GM18867 (cell line): ENCODE data around the gene GNB2.
"Not testable (repeated sequence)": the region's sequence is repeated elsewhere in the genome, so short reads cannot be mapped to it uniquely, and the experiment has no call there.

ENCODE experiments used
- ATAC-seq: cut with Tn5 transposase; IDR thresholded peaks from one replicate; pipeline ENCODE4 v1.9.1; 2021; ENCODE audit warnings: mild to moderate bottlenecking, moderate library complexity; ENCODE audit not compliant: unreplicated experiment

Gene GNB2

DNA sequence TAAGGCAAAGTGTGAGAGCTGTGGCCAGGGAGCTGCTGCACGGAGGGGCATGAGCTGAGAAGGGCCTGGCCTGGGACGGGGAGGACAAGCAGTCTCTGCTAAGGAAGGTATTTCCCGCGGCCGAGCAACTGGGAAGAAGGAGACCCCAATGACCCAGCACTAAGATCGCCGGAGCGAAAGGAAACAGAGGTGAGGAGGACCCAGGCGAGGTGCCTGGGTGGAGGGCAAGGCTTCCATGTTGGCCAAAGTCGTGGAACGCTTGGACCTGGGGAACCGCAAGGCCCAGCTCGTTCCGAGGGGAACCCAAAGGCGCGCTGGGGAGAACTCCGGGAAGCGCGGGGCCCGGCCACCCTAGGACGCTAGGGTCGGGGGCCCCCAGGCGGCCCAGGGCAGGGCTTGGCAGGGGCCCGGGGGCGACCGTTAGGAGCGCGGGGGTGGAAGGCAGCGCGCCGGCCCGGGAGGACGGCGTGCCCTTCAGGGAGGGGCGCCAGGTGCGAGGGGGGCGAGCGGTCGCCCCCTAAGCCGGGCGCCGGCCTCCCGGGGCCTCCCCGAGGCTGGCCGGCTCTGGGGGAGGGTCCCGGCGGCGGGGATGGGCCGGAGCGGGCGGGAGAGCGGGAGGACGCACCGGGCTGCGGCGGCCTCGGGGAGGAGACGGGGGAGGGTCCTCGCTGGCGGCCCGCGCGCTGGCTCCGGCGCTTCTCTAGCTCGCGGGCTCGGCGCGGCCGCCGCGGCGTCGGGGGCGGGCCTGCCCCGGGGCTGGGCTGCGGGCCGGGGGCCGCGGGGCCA, 20.0 kb downstream of the GNB2 start:
- peak; percentile 19 for ATAC-seq

DNA sequence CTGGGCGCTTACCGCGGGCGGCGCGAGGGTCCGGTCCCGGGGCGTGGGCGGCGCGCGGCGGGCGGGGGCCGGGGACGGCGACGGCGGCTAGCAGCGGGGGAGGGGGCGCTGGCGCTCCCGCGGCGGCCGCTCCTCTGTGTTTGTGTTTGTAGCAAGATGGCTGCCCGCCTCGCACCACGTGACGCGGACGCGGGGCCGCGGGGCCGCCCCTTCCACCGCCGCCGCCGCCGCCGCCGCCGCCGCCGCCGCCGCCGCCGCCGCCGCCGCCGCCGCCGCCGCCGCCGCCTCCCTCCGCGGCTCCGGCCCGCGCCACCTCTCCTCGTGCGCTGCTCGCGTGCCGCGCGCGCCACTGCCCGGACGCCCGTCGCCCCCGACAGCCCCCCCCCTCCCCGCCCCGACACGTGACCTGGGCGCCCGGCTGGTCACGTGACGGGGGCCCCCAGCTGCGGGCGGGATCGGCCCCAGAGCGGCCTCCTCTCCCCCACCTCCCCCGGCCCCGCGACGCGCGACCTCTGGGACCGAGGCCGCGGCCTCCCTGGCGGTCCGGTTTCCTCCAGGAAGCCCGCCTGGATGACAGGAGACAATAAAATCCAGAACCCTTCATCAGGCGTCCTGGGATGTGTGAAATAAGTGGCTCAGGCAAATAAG, 20.7 kb downstream of the GNB2 start, which contains the start of gene GIGYF1:
GIGYF1 (minus strand) TSS at position 153 of the 648 bp plus-strand sequence. CDS start 6,012 bp downstream, outside the sequence.
- peak; percentile 57 for ATAC-seq

DNA sequence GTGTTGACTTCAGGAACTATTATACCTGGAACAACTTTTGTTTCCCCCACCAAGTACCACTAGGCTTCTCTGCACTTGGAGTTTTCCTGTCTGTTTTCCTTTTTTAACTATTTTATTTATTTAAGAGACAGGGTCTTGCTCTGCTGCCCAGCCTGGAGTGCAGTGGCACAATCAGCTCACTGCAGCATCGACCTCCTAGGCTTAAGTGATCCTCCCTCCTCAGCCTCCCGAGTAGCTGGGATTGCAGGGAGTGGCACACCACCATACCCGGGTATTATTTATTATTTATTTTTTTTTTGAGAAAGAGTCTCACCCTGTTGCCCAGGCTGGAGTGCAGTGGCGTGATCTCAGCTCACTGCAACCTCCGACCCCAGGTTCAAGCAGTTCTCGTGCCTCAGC, 22.6 kb downstream of the GNB2 start:
- no peak for ATAC-seq

DNA sequence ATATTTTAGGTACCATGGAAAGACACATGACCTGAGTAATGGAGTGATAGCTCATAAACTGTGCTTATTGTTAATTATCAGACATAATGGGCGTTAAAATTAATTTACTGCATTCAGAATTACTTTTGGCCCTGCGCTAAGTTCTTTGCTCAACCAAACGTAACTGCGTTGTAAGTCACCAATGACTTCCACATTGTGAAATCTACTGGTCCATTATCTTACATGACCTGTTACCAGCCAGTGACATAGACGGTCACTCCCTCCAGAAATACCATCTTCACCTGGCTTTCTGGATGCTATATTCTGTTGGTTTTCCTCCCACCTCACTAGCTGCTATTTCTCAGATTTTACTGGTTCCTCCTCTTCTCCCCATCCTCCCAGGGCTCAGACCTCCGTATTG, 25.5 kb downstream of the GNB2 start:
- no peak for ATAC-seq

DNA sequence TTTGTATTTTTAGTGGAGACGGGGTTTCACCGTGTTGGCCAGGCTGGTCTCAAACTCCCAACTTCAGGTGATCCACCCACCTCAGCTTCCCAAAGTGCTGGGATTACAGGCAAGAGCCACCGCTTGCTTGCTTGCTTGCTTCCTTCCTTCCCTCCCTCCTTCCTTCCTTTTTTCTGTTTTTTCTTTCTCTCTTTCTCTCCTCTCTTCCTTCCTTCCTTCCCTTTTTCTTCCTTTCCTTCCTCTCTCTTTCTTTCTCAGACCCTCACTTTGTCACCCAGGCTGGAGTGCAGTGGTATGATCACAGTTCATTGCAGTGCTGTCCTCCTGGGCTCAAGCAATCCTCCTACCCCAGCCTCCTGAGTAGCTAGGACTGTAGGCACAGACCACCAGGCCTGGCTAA, 27.5 kb downstream of the GNB2 start:
- not testable (repeated sequence) for ATAC-seq

DNA sequence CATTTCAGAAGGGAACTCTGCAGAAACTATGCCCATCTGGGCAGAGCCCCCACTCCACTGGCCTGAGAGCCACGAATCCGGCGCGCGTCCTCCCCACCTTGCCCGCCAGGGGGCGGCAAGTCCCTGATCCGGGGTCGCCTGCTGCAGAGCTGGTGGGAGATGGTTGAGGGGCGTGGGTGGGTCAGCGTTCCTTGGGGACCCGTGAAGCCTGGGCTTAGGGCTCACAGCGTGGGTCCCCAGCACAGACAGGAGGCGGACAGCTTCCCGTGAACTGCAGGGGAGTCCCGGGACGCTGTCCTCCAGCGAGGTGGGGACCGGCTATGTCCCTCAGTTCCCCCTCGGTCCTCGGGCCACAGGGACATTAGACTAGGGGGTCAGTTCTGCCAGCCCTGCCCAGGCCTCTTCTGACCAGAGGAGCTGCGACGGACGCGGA, 31.8 kb downstream of the GNB2 start:
- peak; percentile 63 for ATAC-seq

DNA sequence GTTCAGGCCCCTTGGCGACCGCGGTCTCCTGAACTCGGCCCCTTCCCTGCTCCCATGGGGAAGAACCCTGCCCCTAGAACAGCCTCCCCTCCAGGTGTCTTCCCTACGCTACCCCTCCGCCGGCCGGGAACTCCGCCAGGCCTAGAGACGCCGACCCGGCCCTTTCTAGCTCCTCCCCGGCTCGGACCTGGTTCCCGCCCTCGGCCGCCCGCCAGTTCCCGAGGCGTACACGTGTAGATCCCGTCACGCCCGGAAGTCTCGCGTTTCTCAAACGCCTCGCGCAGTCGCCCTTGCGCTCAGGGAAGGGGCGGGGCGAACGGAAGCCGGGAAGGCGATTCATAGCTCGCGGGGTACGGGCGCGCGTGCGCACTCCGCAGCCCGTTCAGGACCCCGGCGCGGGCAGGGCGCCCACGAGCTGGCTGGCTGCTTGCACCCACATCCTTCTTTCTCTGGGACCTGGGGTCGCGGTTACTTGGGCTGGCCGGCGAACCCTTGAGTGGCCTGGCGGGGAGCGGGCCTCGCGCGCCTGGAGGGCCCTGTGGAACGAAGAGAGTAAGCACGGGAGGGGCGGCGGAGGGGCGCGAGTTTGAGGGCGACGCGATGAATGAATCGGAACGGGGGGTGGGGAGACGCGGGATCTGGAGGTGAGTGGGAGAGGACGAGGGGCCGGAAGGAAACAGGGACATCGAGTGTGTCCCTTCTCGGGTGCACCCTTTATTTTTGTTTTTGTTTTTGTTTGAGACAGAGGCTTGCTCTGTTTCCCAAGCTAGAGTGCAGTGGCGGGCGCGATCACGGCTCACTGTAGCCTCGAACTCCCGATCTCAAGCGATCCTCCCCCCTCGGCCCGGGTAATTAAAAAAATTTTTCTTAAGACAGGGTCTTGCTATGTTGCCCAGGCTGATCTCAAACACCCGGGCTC, 32.5 kb downstream of the GNB2 start, which contains the start of gene POP7:
POP7 (plus strand) TSS at position 369 of the 919 bp plus-strand sequence. CDS start 710 bp downstream, outside the sequence.
- peak; percentile 90 for ATAC-seq

DNA sequence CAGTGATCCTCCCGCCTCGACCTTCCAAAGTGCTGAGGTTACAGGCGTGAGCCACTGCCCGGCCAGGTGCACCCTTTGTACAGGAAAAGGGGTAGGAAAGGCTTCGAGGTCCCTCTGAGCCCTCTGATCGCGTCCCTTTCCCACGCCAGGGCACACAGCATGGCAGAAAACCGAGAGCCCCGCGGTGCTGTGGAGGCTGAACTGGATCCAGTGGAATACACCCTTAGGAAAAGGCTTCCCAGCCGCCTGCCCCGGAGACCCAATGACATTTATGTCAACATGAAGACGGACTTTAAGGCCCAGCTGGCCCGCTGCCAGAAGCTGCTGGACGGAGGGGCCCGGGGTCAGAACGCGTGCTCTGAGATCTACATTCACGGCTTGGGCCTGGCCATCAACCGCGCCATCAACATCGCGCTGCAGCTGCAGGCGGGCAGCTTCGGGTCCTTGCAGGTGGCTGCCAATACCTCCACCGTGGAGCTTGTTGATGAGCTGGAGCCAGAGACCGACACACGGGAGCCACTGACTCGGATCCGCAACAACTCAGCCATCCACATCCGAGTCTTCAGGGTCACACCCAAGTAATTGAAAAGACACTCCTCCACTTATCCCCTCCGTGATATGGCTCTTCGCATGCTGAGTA, 33.3 kb downstream of the GNB2 start:
- ATAC-seq: no peak

DNA sequence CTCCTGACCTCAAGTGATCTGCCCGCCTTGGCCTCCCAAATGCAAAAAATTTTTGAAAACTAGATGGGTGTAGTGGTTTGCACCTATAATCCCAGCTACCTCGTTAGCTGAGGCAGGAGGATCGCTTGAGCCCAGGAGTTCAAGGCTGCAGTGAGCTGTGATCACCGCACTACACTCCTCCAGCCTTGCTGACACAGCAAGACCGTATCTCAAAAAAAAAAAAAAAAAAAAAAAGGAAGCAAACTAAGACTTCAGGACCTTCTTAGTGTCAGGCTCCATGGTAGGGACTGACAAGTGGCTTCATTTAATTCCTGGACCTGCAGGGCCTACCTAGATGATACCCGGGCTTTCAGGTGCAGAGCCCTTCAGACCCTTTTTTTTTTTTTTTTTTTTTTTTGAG, 34.9 kb downstream of the GNB2 start:
- no peak for ATAC-seq

DNA sequence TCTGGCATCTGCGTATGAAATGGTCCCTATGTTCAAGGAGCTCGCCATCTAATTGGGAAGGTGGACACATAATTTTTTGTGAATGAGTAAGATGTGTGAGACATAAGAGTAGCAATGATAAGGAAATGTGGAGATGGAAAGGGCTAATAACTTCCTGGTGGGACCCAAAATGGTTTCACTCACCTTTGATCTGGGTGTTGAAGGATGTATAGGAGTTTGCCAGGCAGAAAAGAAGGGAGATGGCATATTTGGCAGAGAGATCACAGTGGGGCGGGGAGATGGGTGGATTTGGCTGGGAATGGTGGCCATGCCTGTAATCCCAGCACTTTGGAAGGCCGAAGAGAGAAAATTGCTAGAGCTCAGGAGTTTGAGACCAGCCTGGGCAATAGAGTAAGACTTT, 36.9 kb downstream of the GNB2 start:
- no peak for ATAC-seq

DNA sequence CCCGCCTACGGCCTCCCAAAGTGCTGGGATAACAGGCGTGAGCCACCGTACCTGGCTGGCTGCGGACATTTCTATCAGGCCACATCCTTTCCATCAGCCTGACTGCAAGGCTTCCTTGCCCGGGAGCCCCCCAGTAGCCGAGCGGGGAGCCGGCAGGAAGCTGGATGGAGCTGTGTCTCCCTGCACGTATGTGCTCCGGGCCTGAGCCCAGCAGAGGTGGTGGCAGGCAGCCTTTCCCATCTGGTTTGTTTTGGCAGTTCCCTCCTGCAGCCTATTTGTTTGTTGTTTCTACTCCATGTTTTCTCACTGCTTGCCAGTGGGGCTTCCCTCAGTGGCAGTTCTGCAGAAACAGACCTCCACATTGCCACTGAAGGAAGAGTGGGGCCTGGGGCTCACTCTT, 37.8 kb downstream of the GNB2 start:
- ATAC-seq: no peak

DNA sequence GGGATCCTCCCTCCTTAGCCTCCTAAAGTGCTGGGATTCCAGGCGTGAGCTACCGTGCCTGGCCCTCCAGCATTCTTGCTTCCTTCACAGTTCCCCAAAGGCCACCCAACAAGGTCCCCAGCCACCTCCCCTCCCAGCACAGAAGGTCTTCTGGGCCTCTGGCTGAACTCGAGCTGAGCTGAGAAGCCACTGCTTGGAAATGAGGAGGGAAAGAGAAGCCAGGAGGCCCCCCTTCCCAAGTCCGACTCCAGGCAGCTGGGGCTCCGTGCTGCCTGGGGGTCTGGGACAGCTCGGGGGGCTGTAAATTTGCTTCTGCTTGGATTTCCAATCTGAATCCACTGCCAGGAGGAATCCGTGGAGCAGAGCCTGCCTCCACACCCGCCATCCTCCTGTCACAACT, 41.2 kb downstream of the GNB2 start:
- no peak for ATAC-seq

DNA sequence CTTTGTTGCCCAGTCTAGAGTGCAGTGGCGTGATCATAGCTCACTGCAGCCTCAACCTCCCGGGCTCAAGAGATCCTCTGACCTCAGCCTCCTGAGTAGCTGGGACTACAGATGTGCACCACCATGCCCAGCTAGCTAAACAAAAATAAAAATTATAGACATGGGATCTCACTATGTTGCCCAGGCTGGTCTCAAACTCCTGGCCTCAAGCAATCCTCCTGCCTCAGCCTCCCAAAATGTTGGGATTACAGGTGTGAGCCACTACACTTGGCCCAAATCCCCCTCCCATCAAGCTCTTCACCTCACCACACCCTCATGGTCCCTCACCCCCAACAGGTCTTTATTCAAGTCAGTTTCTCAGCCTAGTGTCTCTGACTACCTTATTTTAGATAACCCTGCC, 43.5 kb downstream of the GNB2 start:
- not testable (repeated sequence) for ATAC-seq

DNA sequence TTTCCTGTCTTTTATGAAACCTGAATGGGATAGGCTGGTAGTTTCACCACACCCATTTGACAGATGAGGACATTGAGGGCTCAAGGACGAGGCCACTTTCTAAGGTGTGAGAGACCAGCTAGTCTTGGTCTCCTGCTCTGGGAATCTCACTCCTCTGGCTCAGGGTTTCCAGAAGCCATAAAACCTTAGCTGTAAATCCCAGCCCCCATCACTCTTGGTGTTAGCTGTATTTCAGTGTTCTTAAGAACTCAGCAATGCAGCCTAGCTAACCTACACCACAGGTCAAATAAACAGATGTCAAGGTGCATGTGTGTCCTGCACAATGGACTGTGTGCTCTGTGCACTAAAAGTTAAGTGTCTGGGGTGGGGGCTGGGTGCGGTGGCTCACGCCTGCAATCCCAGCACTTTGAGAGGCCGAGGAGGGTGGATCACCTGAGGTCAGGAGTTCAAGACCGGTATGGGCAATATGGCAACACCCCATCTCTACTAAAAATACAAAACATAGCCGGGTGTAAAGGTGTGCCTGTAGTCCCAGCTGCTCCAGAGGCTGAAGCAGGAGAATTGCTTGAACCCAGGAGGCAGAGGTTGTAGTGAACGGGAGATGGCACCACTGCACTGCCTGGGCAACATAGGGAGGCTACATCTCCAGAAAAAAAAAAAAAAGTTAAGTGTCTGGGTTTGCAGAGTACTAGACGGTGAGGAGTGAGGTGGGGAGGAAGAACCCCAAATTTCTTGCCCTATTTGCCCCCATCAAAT, 46.2 kb downstream of the GNB2 start:
- no peak for ATAC-seq

DNA sequence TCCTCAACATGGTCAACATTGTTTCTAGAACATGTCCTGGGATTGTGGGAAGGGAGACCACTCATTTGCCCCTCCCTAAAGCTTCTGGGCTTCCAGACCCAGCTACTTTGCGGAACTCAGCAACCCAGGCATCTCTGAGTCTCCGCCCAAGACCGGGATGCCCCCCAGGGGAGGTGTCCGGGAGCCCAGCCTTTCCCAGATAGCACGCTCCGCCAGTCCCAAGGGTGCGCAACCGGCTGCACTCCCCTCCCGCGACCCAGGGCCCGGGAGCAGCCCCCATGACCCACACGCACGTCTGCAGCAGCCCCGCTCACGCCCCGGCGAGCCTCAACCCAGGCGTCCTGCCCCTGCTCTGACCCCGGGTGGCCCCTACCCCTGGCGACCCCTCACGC, 46.7 kb downstream of the GNB2 start, which contains the start of gene EPO:
EPO (plus strand) TSS at position 190 of the 392 bp plus-strand sequence. CDS start 513 bp downstream, outside the sequence.
- ATAC-seq: no peak

DNA sequence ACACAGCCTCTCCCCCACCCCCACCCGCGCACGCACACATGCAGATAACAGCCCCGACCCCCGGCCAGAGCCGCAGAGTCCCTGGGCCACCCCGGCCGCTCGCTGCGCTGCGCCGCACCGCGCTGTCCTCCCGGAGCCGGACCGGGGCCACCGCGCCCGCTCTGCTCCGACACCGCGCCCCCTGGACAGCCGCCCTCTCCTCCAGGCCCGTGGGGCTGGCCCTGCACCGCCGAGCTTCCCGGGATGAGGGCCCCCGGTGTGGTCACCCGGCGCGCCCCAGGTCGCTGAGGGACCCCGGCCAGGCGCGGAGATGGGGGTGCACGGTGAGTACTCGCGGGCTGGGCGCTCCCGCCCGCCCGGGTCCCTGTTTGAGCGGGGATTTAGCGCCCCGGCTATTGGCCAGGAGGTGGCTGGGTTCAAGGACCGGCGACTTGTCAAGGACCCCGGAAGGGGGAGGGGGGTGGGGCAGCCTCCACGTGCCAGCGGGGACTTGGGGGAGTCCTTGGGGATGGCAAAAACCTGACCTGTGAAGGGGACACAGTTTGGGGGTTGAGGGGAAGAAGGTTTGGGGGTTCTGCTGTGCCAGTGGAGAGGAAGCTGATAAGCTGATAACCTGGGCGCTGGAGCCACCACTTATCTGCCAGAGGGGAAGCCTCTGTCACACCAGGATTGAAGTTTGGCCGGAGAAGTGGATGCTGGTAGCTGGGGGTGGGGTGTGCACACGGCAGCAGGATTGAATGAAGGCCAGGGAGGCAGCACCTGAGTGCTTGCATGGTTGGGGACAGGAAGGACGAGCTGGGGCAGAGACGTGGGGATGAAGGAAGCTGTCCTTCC, 47.3 kb downstream of the GNB2 start:
- no peak for ATAC-seq

DNA sequence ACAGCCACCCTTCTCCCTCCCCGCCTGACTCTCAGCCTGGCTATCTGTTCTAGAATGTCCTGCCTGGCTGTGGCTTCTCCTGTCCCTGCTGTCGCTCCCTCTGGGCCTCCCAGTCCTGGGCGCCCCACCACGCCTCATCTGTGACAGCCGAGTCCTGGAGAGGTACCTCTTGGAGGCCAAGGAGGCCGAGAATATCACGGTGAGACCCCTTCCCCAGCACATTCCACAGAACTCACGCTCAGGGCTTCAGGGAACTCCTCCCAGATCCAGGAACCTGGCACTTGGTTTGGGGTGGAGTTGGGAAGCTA, 47.9 kb downstream of the GNB2 start:
- ATAC-seq: no peak

DNA sequence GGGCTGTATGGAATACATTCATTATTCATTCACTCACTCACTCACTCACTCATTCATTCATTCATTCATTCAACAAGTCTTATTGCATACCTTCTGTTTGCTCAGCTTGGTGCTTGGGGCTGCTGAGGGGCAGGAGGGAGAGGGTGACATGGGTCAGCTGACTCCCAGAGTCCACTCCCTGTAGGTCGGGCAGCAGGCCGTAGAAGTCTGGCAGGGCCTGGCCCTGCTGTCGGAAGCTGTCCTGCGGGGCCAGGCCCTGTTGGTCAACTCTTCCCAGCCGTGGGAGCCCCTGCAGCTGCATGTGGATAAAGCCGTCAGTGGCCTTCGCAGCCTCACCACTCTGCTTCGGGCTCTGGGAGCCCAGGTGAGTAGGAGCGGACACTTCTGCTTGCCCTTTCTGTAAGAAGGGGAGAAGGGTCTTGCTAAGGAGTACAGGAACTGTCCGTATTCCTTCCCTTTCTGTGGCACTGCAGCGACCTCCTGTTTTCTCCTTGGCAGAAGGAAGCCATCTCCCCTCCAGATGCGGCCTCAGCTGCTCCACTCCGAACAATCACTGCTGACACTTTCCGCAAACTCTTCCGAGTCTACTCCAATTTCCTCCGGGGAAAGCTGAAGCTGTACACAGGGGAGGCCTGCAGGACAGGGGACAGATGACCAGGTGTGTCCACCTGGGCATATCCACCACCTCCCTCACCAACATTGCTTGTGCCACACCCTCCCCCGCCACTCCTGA, 49.1 kb downstream of the GNB2 start:
- ATAC-seq: no peak
